Keratinocyte (primary cell): ENCODE measurements around the gene TBC1D16. TPM values are rescaled to one million over a fixed set of nuclear protein-coding genes. Genes with fewer than 3 reads are reported as not detected.

Experiments used
- DNase-seq: peaks from one replicate; pipeline ENCODE4 v3.0.0-alpha.2; 2011; ENCODE audit warnings: low read depth, missing footprints, low spot score
- FAIRE-seq: peaks from 2 replicates; lab custom pipeline; 2011; peaks lifted over from hg19 to GRCh38; lab: Jason Lieb, UNC
- H2AFZ ChIP-seq: 2 replicates; pipeline ENCODE4 v1.6.0; 2012; ENCODE audit warnings: low read length, control low read depth, inconsistent platforms; ENCODE audit not compliant: control insufficient read depth
- H3K27ac ChIP-seq: 2 replicates; pipeline ENCODE4 v1.5.1; 2011; ENCODE audit warnings: low read length; ENCODE audit not compliant: control insufficient read depth, insufficient read depth
- H3K27me3 ChIP-seq: 3 replicates; pipeline ENCODE4 v1.6.0; 2011; ENCODE audit warnings: low read length; ENCODE audit not compliant: control insufficient read depth, insufficient read depth; ENCODE audit errors: extremely low read depth
- H3K36me3 ChIP-seq, 2 experiments: 2 replicates in 1 of 2; 3 replicates in 1 of 2; pipeline ENCODE4 v1.5.1; 2011; ENCODE audit warnings: low read length in 2 of 2, mild to moderate bottlenecking in 1 of 2; ENCODE audit not compliant: control insufficient read depth in 2 of 2, insufficient read depth in 2 of 2; ENCODE audit errors: extremely low read depth in 1 of 2
- H3K4me1 ChIP-seq: 3 replicates; pipeline ENCODE4 v1.5.1; 2011; ENCODE audit warnings: low read length; ENCODE audit not compliant: control insufficient read depth, insufficient read depth; ENCODE audit errors: extremely low read depth
- H3K4me2 ChIP-seq: 3 replicates; pipeline ENCODE4 v1.6.0; 2011; ENCODE audit warnings: low read depth, low read length; ENCODE audit not compliant: control insufficient read depth, insufficient read depth; ENCODE audit errors: extremely low read depth
- H3K4me3 ChIP-seq, 3 experiments: fragments of 200-600 bp in 1 of 3; sonication (generic) in 1 of 3; 2 replicates in 2 of 3; 3 replicates in 1 of 3; pipeline ENCODE4 v1.5.1; 2011 to 2016; ENCODE audit warnings: low read length in 3 of 3, mild to moderate bottlenecking in 3 of 3, control low read depth in 2 of 3, inconsistent platforms in 1 of 3, low read depth in 1 of 3, mixed read lengths in 1 of 3, mixed run types in 1 of 3, moderate library complexity in 1 of 3; ENCODE audit not compliant: control insufficient read depth in 2 of 3, insufficient read depth in 2 of 3; ENCODE audit errors: extremely low read depth in 1 of 3
- H3K79me2 ChIP-seq: 2 replicates; pipeline ENCODE4 v1.6.0; 2012; ENCODE audit warnings: low read length; ENCODE audit not compliant: control insufficient read depth, insufficient read depth
- H3K9ac ChIP-seq: 3 replicates; pipeline ENCODE4 v1.6.0; 2011; ENCODE audit warnings: low read length; ENCODE audit not compliant: control insufficient read depth, insufficient read depth; ENCODE audit errors: extremely low read depth
- H3K9me1 ChIP-seq: 3 replicates; pipeline ENCODE4 v1.6.0; 2011; ENCODE audit warnings: low read length; ENCODE audit not compliant: control insufficient read depth, insufficient read depth; ENCODE audit errors: extremely low read depth
- H3K9me3 ChIP-seq: 2 replicates; pipeline ENCODE4 v1.5.1; 2012; ENCODE audit warnings: low read depth, low read length; ENCODE audit not compliant: control insufficient read depth
- H4K20me1 ChIP-seq: 3 replicates; pipeline ENCODE4 v1.6.0; 2011; ENCODE audit warnings: low read length; ENCODE audit not compliant: control insufficient read depth, insufficient read depth; ENCODE audit errors: extremely low read depth
- CTCF ChIP-seq, 3 experiments: IDR thresholded peaks in 1 of 3; conservative IDR thresholded peaks in 1 of 3; optimal IDR thresholded peaks in 1 of 3; 2 replicates in 2 of 3; 3 replicates in 1 of 3; pipeline versions ENCODE3 to v1.5.1; 2011; ENCODE audit warnings: low read length in 3 of 3, mild to moderate bottlenecking in 3 of 3, moderate library complexity in 2 of 3, control low read depth in 1 of 3, inconsistent platforms in 1 of 3; ENCODE audit not compliant: insufficient read depth in 2 of 3; ENCODE audit errors: extremely low read depth in 1 of 3
- EZH2 ChIP-seq: IDR thresholded peaks from one replicate; pipeline ENCODE4 v1.6.1; 2012; ENCODE audit warnings: inconsistent platforms, mild to moderate bottlenecking, low read length, moderate library complexity
- dilution Hi-C: fragments of 300-500 bp; cut with MboI; formaldehyde crosslinking; loops from one replicate; pipeline ENCODE4 v1.7.0; 2020; ENCODE audit warnings: low sequenced_read_pairs; ENCODE audit not compliant: extremely low pct_ligation_motif_present
- polyA plus RNA-seq, 5 experiments: library from polyadenylated mRNA; depleted of rRNA in 3 of 5; stranded (reverse) in 3 of 5; stranded (forward) in 1 of 5; unstranded in 1 of 5; fragments of >200 nt; gene quantifications; 1 replicate in 1 of 5; 2 replicates in 3 of 5; 3 replicates in 1 of 5; pipeline versions ENCODE4 v1.2.1 to v1.2.3, GENCODE V29; 2011 to 2012; ENCODE audit warnings: missing spikeins in 2 of 5, low read depth in 1 of 5, low replicate concordance in 1 of 5

The TBC1D16 gene
- polyA plus RNA-seq, 1 donor (not counting 4 experiments of a cell fraction or from before 2014, with no cell fraction given), result 8.6 TPM

DNA sequence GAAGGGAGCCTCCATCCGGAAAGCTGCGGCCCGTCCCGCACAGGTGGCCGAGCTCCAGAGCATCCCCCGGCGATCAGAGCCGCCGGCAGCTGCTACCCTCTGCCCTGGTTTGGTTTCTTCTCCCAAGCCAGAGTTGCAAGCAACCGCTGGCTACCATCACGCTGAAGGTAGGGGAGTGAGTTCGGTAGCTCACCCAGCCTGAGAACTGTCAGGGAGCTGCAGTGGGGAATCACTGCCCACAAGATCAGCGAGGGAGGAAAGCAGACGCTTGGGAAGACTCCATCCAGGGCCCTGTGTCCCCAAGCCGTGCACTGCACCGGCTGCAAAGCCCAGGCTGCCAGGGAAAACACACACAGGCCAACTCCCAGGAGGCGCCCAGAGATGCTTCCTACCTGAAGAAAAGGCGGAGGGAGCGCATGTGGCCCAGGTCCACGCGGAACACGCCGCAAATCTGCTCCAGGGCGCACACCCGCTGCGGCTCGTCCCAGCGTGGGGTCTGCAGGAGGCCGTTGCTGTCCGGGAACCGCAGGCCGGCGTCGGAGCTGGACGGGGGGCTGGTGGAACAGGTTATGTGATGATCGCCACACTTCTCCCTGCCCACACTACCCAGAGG lies 83.3 kb downstream of the TBC1D16 start:
- Histone ChIP-seq H2AFZ (no peak overlapping the region), H3K4me2 (no peak overlapping the region)

DNA sequence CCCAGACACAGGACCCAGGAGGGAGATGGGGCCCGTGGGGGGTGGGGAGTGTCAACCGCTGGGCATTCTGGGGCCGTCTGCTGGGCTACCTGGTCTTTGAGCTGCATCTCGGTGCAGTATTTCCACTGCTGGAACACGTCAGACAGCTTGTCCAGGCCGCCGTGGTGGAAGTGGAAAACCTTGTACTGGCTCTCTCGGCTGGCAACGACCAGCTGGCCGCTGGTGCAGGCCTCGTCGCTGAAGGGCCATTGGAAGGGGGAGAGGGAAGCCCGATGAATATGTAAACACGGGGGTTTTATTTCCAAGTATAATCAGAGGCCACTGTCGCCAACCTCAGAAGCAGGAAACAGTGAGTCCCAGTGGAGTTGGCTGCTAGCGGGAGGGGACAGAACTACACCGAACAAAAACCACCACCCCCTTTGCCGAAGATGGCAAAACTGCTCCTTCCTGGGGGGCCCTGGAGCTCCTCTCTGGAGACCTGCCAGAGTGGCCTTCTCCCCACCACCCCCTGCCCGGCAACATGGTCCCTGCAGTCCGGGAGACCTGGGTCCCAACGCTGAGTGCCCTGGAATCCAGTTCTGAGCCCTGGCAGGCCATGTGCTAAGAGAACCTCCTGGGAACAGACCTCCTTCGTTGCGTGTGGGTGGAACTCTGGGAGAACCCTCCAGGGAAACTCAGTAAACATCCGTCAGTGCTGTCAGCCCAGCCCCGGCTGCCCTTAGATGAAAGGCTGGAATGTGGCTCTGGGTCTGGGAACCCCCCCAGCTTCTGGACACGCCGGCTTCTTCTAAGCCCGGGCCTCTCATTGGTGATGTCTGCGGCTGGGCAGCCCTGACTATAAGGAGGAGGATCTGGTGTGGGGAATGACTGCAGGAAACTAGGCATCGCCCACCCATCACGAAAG lies 84.1 kb downstream of the TBC1D16 start:
- FAIRE-seq, result no peak
- Histone ChIP-seq H3K4me1 (no peaks in the 10 kb centered on the region), H3K9me1 (no peaks in the 10 kb centered on the region), H3K9ac (no peak overlapping the region), H3K79me2 (no peaks in the 10 kb centered on the region), H4K20me1 (no peaks in the 10 kb centered on the region), H3K36me3 (peaks cover 0 to 10% of the 10 kb centered on the region in 2 experiments), H3K4me3 (no peak overlapping the region), H3K27me3 (no peaks in the 10 kb centered on the region), H3K9me3 (no peaks in the 10 kb centered on the region), H3K4me2 (no peak overlapping the region), H2AFZ (no peak overlapping the region), H3K27ac (no peak overlapping the region)
- TF ChIP-seq CTCF (optimal IDR thresholded peaks at IDR 0.05 in 1 of 3, IDR thresholded peaks at IDR 0.05 in 1 of 3, conservative IDR thresholded peaks at IDR 0.05 in 1 of 3; ENCODE audit: extremely low read depth in 1 of 3, insufficient read depth in 2 of 3, low read length in 3 of 3) (no peak), EZH2 (no peak)
- dilution Hi-C loops, result no loop called here
- DNase-seq, result no peak

More for the DNA sequence above, 83.3 kb downstream of the TBC1D16 start:
- no peaks in the 10 kb centered on the region for H3K27me3 ChIP-seq
- FAIRE-seq (no peak), DNase-seq (no peak)
- H3K4me1 ChIP-seq, result no peaks in the 10 kb centered on the region
- no peaks in the 10 kb centered on the region for H4K20me1 ChIP-seq
- H3K79me2 ChIP-seq, result no peaks in the 10 kb centered on the region
- H3K9ac ChIP-seq, result no peak overlapping the region
- H3K27ac ChIP-seq, result no peak overlapping the region
- H3K9me1 ChIP-seq, result no peaks in the 10 kb centered on the region
- H3K36me3 ChIP-seq, result peaks cover 0 to 10% of the 10 kb centered on the region in 2 experiments
- dilution Hi-C loops, result no loop called here
- no peaks in the 10 kb centered on the region for H3K9me3 ChIP-seq
- no peak overlapping the region for H3K4me3 ChIP-seq
- TF ChIP-seq EZH2 (no peak), CTCF (optimal IDR thresholded peaks at IDR 0.05 in 1 of 3, IDR thresholded peaks at IDR 0.05 in 1 of 3, conservative IDR thresholded peaks at IDR 0.05 in 1 of 3; ENCODE audit: extremely low read depth in 1 of 3, insufficient read depth in 2 of 3, low read length in 3 of 3) (no peak)
